SK-N-SH (cell line): Measurements from ENCODE around the gene ABCG5. TPM values are rescaled to one million over a fixed set of nuclear protein-coding genes. Genes with fewer than 3 reads are reported as not detected.

Source experiments
- CTCF ChIA-PET: fragments of 300-600, 350-600 bp; formaldehyde crosslinking; extraction: SDS; loops from one replicate; lab custom pipeline; 2021; lab: Yijun Ruan, JAX
- POLR2A ChIA-PET: fragments of 350-600 bp; sonication (Branson Sonifier 250); formaldehyde crosslinking; extraction: SDS; loops from one replicate; lab custom pipeline; 2020; ENCODE audit warnings: antibody characterized with exemption, inconsistent platforms; lab: Yijun Ruan, JAX
- DNase-seq: peaks from one replicate; pipeline ENCODE4 v3.0.0; 2012
- H2AFZ ChIP-seq: fragments of 200-600 bp; sonication (generic); 2 replicates; pipeline ENCODE4 v1.8.1; 2016; ENCODE audit warnings: antibody characterized with exemption, mild to moderate bottlenecking, low read depth
- H3F3A ChIP-seq: fragments of 200-600 bp; sonication (generic); replicated peaks from 2 replicates; pipeline ENCODE3; 2016; ENCODE audit warnings: antibody characterized with exemption, mild to moderate bottlenecking; ENCODE audit not compliant: insufficient read depth
- H3K27ac ChIP-seq, 2 experiments: fragments of 200-500 bp in 1 of 2; fragments of 200-600 bp in 1 of 2; sonication (Bioruptor generic) in 1 of 2; sonication (generic), shearing (Covaris generic) in 1 of 2; 2 replicates each; pipeline versions ENCODE4 v1.5.1 to v1.6.1; 2014 to 2016; ENCODE audit warnings: low read depth in 2 of 2, inconsistent platforms in 1 of 2, low read length in 1 of 2, mild to moderate bottlenecking in 1 of 2, mixed read lengths in 1 of 2
- H3K27me3 ChIP-seq: fragments of 200-600 bp; sonication (generic), shearing (Covaris generic); 2 replicates; pipeline ENCODE4 v1.6.1; 2016; ENCODE audit warnings: mixed run types; ENCODE audit not compliant: insufficient read depth
- H3K36me3 ChIP-seq, 2 experiments: fragments of 200-500 bp in 1 of 2; fragments of 200-600 bp in 1 of 2; sonication (Bioruptor generic) in 1 of 2; sonication (generic) in 1 of 2; replicated peaks in 1 of 2; 2 replicates each; pipeline versions ENCODE3 to v1.5.1; 2014 to 2016; ENCODE audit warnings: low read length in 1 of 2, mild to moderate bottlenecking in 1 of 2; ENCODE audit not compliant: insufficient read depth in 2 of 2, control insufficient read depth in 1 of 2
- H3K4me1 ChIP-seq, 2 experiments: fragments of 200-500 bp in 1 of 2; fragments of 200-600 bp in 1 of 2; sonication (Bioruptor generic) in 1 of 2; sonication (generic), shearing (Covaris generic) in 1 of 2; 2 replicates each; pipeline versions ENCODE4 v1.5.1 to v1.6.1; 2014 to 2016; ENCODE audit warnings: low read depth in 1 of 2, low read length in 1 of 2, mixed run types in 1 of 2; ENCODE audit not compliant: insufficient read depth in 2 of 2, control insufficient read depth in 1 of 2
- H3K4me2 ChIP-seq: fragments of 200-600 bp; sonication (generic), shearing (Covaris generic); 2 replicates; pipeline ENCODE4 v1.6.1; 2017; ENCODE audit warnings: mixed run types
- H3K4me3 ChIP-seq, 2 experiments: fragments of 200-500 bp in 1 of 2; fragments of 200-600 bp in 1 of 2; sonication (Bioruptor generic) in 1 of 2; sonication (generic), shearing (Covaris generic) in 1 of 2; 2 replicates each; pipeline versions ENCODE4 v1.5.1 to v1.8.1; 2014 to 2016; ENCODE audit warnings: low read depth in 2 of 2, inconsistent platforms in 1 of 2, low read length in 1 of 2, mild to moderate bottlenecking in 1 of 2, mixed read lengths in 1 of 2, moderate library complexity in 1 of 2
- H3K79me2 ChIP-seq: fragments of 200-600 bp; sonication (generic); 2 replicates; pipeline ENCODE4 v1.8.1; 2017; ENCODE audit warnings: mild to moderate bottlenecking; ENCODE audit not compliant: insufficient read depth
- H3K9ac ChIP-seq: fragments of 200-600 bp; sonication (generic); 2 replicates; pipeline ENCODE4 v1.6.1; 2017; ENCODE audit warnings: mixed run types
- H3K9me2 ChIP-seq: fragments of 200-600 bp; sonication (generic); 2 replicates; pipeline ENCODE4 v1.6.1; 2017; ENCODE audit warnings: mixed run types
- H3K9me3 ChIP-seq: fragments of 200-600 bp; sonication (generic); 2 replicates; pipeline ENCODE4 v1.6.1; 2017; ENCODE audit warnings: mixed run types, mild to moderate bottlenecking, moderate library complexity
- H4K20me1 ChIP-seq: fragments of 200-600 bp; sonication (generic); 2 replicates; pipeline ENCODE4 v1.6.1; 2017; ENCODE audit warnings: mild to moderate bottlenecking, mixed run types; ENCODE audit not compliant: insufficient read depth
- EZH2phosphoT487 ChIP-seq: fragments of 200-600 bp; sonication (generic); IDR thresholded peaks from 2 replicates; pipeline ENCODE4 v1.6.1; 2017; ENCODE audit warnings: low read depth, mixed run types, mild to moderate bottlenecking, antibody characterized with exemption, moderate library complexity, borderline replicate concordance
- FOSL2 ChIP-seq: IDR thresholded peaks from 2 replicates; pipeline ENCODE4 v1.4.0; 2012; ENCODE audit warnings: low read depth, mild to moderate bottlenecking, moderate library complexity, borderline replicate concordance
- FOXJ3 ChIP-seq: sonication (generic); formaldehyde crosslinking; IDR thresholded peaks from 2 replicates; pipeline ENCODE4 v1.5.1; 2020; ENCODE audit warnings: mild to moderate bottlenecking, missing genetic modification reagents
- GABPA ChIP-seq: IDR thresholded peaks from 2 replicates; pipeline ENCODE4 v1.4.0; 2012; ENCODE audit warnings: low read depth, mild to moderate bottlenecking
- GATA2 ChIP-seq: sonication (generic); formaldehyde crosslinking; IDR thresholded peaks from 2 replicates; pipeline ENCODE4 v1.5.0; 2020; ENCODE audit warnings: mild to moderate bottlenecking, missing genetic modification reagents
- JUND ChIP-seq: IDR thresholded peaks from 2 replicates; pipeline ENCODE4 v1.4.0; 2012
- MEF2A ChIP-seq: IDR thresholded peaks from 2 replicates; pipeline ENCODE4 v1.4.0; 2012; ENCODE audit warnings: low read depth, borderline replicate concordance
- NRF1 ChIP-seq: IDR thresholded peaks from 2 replicates; pipeline ENCODE4 v1.6.1; 2012; ENCODE audit warnings: low read depth, mild to moderate bottlenecking, low read length
- SMC3 ChIP-seq: IDR thresholded peaks from 2 replicates; pipeline ENCODE4 v1.6.1; 2012; ENCODE audit warnings: low read depth, low read length, improper control_type of control experiment
- USF1 ChIP-seq: IDR thresholded peaks from 2 replicates; pipeline ENCODE4 v1.4.0; 2012; ENCODE audit warnings: low read depth, borderline replicate concordance
- USF2 ChIP-seq: fragments of 150-350 bp; IDR thresholded peaks from 2 replicates; pipeline ENCODE4 v1.6.1; 2017; ENCODE audit warnings: antibody characterized with exemption, low read length, low read depth, borderline replicate concordance
- YY1 ChIP-seq: IDR thresholded peaks from 2 replicates; pipeline ENCODE4 v1.4.0; 2012; ENCODE audit warnings: low read depth, mild to moderate bottlenecking
- WGBS: methylation state at CpG from one replicate; pipeline ENCODE4 v1.1.6; 2017; ENCODE audit warnings: low lambda C conversion rate; 5-methylcytosine and 5-hydroxymethylcytosine counted together
- polyA plus RNA-seq, 3 experiments: library from polyadenylated mRNA; depleted of rRNA; stranded (reverse); fragments of >200 nt; gene quantifications; 2 replicates each; pipeline ENCODE4 v1.2.3, GENCODE V29; 2012
- TF ChIP-seq, protein P1 (sequence below): IDR thresholded peaks from 2 replicates; pipeline ENCODE4 v1.6.1; 2012; ENCODE audit warnings: mild to moderate bottlenecking, low read depth, low read length, moderate library complexity
- TF ChIP-seq, protein P2 (sequence below): IDR thresholded peaks from 2 replicates; pipeline ENCODE4 v1.4.0; 2012; ENCODE audit warnings: low read depth

ABCG5 gene
- polyA plus RNA-seq, 1 of the 3 experiments (the other 2 are of a cell fraction), result not detected

- Histone ChIP-seq H3K79me2 (no peaks in the 10 kb centered on the region), H3K36me3 (peaks cover 29 to 60% of the 10 kb centered on the region in 2 experiments), H4K20me1 (no peaks in the 10 kb centered on the region), H2AFZ (no peak overlapping the region), H3K27me3 (no peaks in the 10 kb centered on the region), H3K4me1 (no peaks in the 10 kb centered on the region), H3K9me3 (no peaks in the 10 kb centered on the region), H3K27ac (no peak overlapping the region), H3K9ac (no peak overlapping the region), H3K4me3 (no peak overlapping the region), H3K4me2 (no peak overlapping the region), H3K9me2 (no peaks in the 10 kb centered on the region), H3F3A (peaks cover 3% of the 10 kb centered on the region)
- WGBS, result 90% methylated on average over 3 of the region's 3 CpGs
- no peak for DNase-seq
- TF ChIP-seq SMC3 (no peak), MEF2A (no peak), NRF1 (no peak), GABPA (no peak), USF2 (no peak)
- TF ChIP-seq, protein P1, sequence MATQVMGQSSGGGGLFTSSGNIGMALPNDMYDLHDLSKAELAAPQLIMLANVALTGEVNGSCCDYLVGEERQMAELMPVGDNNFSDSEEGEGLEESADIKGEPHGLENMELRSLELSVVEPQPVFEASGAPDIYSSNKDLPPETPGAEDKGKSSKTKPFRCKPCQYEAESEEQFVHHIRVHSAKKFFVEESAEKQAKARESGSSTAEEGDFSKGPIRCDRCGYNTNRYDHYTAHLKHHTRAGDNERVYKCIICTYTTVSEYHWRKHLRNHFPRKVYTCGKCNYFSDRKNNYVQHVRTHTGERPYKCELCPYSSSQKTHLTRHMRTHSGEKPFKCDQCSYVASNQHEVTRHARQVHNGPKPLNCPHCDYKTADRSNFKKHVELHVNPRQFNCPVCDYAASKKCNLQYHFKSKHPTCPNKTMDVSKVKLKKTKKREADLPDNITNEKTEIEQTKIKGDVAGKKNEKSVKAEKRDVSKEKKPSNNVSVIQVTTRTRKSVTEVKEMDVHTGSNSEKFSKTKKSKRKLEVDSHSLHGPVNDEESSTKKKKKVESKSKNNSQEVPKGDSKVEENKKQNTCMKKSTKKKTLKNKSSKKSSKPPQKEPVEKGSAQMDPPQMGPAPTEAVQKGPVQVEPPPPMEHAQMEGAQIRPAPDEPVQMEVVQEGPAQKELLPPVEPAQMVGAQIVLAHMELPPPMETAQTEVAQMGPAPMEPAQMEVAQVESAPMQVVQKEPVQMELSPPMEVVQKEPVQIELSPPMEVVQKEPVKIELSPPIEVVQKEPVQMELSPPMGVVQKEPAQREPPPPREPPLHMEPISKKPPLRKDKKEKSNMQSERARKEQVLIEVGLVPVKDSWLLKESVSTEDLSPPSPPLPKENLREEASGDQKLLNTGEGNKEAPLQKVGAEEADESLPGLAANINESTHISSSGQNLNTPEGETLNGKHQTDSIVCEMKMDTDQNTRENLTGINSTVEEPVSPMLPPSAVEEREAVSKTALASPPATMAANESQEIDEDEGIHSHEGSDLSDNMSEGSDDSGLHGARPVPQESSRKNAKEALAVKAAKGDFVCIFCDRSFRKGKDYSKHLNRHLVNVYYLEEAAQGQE, result no peak
- TF ChIP-seq, protein P2, sequence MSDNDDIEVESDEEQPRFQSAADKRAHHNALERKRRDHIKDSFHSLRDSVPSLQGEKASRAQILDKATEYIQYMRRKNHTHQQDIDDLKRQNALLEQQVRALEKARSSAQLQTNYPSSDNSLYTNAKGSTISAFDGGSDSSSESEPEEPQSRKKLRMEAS, result no peak
- CTCF ChIA-PET, result interaction anchor here (0.7 to 1.1 kb wide), 2 partner anchors 12 to 58 kb away, joined by 3 read pairs; no protein-coding TSS in a partner anchor
- POLR2A ChIA-PET, result no interaction called here
These were observed 46.0 kb downstream of the ABCG5 start for GRCh38 chr2:43792653-43793052.

DNA sequence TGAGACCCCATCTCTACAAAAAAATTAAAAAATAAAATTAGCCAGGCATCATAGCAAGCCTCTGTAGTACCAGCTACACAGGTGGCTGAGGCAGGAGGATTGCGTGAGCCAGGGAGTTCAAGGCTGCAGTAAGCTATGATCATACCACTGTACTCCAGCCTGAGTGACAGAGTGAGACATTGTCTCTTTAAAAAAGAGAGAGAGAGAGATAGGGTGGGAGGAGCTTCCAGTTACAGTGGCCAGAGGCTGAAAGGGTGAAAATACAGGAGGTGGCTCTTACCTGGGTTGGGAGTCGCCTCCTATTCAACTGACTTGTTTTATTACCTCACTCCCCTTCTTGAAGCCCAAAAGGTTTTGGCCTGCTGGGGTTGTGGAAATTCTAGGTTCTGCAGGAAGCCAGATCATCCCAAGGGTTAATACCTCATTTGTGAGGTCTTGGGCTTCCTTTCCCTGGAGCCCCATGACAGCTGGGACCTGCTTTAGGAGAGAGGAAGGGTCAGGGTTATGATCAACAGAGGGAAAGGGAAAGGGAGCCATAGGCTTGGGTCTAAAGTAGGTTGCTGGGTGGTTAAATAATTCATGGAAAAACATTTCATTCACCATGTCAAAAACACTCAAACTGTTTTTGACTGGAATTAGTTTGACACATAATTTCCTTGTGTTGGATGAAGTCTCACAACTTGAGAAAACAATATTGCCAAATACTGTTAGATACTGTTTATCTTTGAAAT, 47.4 kb downstream of the ABCG5 start:
- ChIA-PET CTCF (interaction anchor here (0.6 to 1.2 kb wide), 4 partner anchors 11 to 135 kb away, joined by 3 to 4 read pairs (median 3); no protein-coding TSS in a partner anchor), POLR2A (no interaction called here)
- no peaks in the 10 kb centered on the region for H3K9me3 ChIP-seq
- DNase-seq, result no peak
- H3F3A ChIP-seq, result peaks cover 8% of the 10 kb centered on the region
- TF ChIP-seq MEF2A (no peak), FOXJ3 (CRISPR knock-in tag) (no peak), FOSL2 (no peak), YY1 (no peak), GATA2 (no peak), USF1 (no peak), JUND (no peak), GABPA (no peak), EZH2phosphoT487 (no peak)
- H3K27ac ChIP-seq, result no peak overlapping the region
- H4K20me1 ChIP-seq, result no peaks in the 10 kb centered on the region
- peaks cover 24 to 58% of the 10 kb centered on the region in 2 experiments for H3K36me3 ChIP-seq
- WGBS, result 95% methylated on average over 2 of the region's 2 CpGs
- H3K4me2 ChIP-seq, result no peak overlapping the region
- H3K9ac ChIP-seq, result no peak overlapping the region
- H3K79me2 ChIP-seq, result no peaks in the 10 kb centered on the region
- no peaks in the 10 kb centered on the region for H3K4me1 ChIP-seq
- no peaks in the 10 kb centered on the region for H3K9me2 ChIP-seq
- no peak overlapping the region for H3K4me3 ChIP-seq
- H3K27me3 ChIP-seq, result no peaks in the 10 kb centered on the region
- H2AFZ ChIP-seq, result no peak overlapping the region
